BE2C (cell line): Measurements from ENCODE around the gene GIT1.

Source experiments
- DNase-seq: peaks from one replicate; pipeline ENCODE4 v3.0.0-alpha.2; 2020
- H3K27me3 ChIP-seq: fragments of 250-450 bp; sonication (Bioruptor Pico); 2 replicates; pipeline ENCODE4 v1.5.1; 2020; ENCODE audit warnings: mild to moderate bottlenecking
- H3K36me3 ChIP-seq: fragments of 250-450 bp; sonication (Bioruptor Pico); 2 replicates; pipeline ENCODE4 v1.5.1; 2020; ENCODE audit warnings: mild to moderate bottlenecking
- H3K4me1 ChIP-seq: fragments of 250-450 bp; sonication (Bioruptor Pico); 2 replicates; pipeline ENCODE4 v1.5.1; 2020
- H3K4me3 ChIP-seq: 2 replicates; pipeline ENCODE4 v1.5.1; 2011; ENCODE audit warnings: low read depth, low read length
- H3K9me3 ChIP-seq: fragments of 250-450 bp; sonication (Bioruptor Pico); 2 replicates; pipeline ENCODE4 v1.5.1; 2020
- TF ChIP-seq, protein P1 (sequence below): IDR thresholded peaks from 2 replicates; pipeline ENCODE4 v1.5.1; 2012; ENCODE audit warnings: mild to moderate bottlenecking, low read depth, low read length

Gene GIT1

DNA sequence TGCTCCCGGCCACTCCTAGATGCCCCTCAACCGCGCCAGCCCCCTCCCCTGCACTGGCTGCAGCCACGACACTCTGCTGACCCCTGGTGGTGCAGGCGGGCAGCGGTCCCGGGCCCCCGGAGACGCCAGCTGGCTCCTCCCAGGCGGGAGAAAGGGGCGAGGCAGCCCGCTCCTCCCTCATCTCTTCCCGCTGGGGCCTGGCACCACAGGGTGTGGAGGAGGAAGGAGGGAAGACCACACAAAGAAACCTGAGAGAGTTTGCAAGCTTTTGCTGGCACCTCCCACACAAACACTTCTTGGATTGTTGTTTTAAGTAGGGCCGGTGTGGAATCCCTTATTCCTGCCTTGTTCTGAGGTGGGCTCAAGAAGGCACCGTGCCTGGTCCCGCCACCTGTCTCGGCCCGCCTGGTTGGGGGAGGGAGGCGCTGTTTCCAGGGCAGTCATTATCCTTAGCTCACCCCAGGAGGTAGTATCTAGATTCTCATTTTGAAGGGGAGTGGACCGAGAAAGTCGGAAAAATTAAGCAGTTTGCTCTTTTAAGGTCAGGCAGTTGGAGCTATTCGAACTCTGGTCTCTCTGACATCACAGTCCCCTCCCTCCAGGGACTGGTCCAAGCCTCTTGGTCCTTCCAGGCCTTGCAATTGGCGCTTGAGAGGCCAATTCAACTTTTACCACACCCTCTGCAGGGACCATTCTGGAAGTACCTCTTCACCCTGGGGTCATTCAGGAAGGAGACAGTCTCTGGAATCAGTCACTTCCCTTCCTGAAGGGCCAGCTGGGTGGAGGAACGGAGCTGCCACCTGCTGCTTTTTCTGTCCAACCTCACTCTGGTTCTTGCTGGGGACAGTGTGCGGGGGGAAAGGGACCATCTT, 2.5 kb upstream of the GIT1 start:
- Histone ChIP-seq H3K4me1 (peaks cover 18% of the 10 kb centered on the region), H3K9me3 (no peaks in the 10 kb centered on the region), H3K4me3 (peak overlapping the region; percentile 62), H3K36me3 (no peaks in the 10 kb centered on the region), H3K27me3 (no peaks in the 10 kb centered on the region)
- TF ChIP-seq, protein P1, sequence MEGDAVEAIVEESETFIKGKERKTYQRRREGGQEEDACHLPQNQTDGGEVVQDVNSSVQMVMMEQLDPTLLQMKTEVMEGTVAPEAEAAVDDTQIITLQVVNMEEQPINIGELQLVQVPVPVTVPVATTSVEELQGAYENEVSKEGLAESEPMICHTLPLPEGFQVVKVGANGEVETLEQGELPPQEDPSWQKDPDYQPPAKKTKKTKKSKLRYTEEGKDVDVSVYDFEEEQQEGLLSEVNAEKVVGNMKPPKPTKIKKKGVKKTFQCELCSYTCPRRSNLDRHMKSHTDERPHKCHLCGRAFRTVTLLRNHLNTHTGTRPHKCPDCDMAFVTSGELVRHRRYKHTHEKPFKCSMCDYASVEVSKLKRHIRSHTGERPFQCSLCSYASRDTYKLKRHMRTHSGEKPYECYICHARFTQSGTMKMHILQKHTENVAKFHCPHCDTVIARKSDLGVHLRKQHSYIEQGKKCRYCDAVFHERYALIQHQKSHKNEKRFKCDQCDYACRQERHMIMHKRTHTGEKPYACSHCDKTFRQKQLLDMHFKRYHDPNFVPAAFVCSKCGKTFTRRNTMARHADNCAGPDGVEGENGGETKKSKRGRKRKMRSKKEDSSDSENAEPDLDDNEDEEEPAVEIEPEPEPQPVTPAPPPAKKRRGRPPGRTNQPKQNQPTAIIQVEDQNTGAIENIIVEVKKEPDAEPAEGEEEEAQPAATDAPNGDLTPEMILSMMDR: peak; percentile 76
- peak; percentile 91 for DNase-seq

DNA sequence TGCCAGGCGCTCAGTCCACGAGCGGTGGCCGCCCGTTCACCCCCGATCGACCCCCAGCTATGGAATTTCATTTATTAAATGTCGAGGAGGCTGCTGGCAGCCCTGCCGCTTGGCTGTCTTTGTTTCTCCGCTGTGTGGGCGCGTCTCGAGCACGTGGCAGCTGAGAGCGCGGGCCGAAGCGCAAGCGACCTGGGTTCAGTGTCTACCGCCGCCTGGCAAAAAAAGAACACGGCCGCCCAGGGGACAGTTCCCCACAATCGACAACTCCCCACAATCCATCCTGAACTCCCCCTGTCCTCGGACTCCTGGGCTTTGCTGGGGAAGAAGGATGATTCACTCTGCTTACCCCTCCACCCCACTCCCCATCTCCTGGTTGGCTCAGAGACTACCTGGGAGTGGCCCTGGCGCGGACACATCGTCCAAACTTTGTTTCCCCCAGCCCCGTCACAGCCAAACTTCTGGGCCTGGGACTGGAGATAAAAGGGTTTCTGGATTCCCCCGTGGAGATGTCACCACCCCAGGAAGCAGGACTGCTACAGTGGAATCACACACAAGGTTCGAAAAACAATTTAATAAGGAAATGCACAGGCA, 1.8 kb upstream of the GIT1 start:
- TF ChIP-seq, protein P1: no peak

GRCh38 chr17:29590411-29591145, 1.1 kb upstream of the GIT1 start:
- Histone ChIP-seq H3K9me3 (no peaks in the 10 kb centered on the region), H3K27me3 (no peaks in the 10 kb centered on the region), H3K4me3 (peak overlapping the region; percentile 62), H3K4me1 (peaks cover 14% of the 10 kb centered on the region), H3K36me3 (no peaks in the 10 kb centered on the region)
- DNase-seq: no peak
- TF ChIP-seq, protein P1: no peak

More for the DNA sequence above, 1.8 kb upstream of the GIT1 start:
- peak; percentile 62 for DNase-seq
- Histone ChIP-seq H3K4me3 (peak overlapping the region; percentile 62), H3K27me3 (no peaks in the 10 kb centered on the region), H3K9me3 (no peaks in the 10 kb centered on the region), H3K4me1 (peaks cover 16% of the 10 kb centered on the region), H3K36me3 (no peaks in the 10 kb centered on the region)

DNA sequence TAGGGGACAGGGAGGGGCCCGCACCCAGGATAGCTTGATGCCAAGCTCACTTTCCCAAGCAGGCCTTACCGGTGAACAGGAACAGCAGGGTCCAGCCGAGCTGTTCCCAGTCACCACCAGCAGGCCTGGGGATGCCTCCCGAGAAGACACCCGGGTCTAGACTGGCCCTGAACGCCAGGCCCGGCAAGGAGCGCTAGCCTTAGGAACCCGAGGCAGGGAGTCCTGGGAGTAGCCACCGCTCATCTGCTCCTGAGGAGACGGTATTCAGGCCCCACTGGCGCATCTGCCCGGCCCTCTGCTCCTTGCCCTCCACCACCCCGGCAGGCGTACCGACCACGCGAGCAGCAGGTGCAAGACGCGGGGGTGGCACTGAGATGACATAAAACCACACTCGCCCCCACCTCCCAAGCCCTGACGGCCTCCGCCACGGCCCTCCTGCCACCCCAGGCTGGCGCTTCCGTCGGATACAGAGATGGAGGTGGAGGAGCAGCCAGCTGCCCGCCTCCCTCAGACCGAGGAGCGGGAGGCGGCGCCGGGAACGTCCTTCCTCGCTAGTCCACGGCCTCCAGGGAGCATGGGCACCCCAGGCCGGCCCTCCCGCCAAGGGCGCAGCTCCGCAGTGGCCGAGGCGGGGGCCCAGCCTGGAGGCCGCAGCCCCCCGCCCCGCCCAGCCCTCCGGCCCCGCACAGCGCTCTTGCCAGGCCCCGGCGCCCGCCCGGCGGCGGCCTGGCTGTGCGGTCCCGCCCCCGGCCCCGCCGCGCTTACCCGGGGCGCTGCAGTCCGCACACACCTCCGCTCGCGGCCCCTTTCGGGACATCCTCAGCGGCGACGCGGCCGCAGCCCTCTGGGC, 661 bp downstream of the GIT1 start:
- H3K4me1 ChIP-seq: peaks cover 14% of the 10 kb centered on the region
- no peak for DNase-seq

DNA sequence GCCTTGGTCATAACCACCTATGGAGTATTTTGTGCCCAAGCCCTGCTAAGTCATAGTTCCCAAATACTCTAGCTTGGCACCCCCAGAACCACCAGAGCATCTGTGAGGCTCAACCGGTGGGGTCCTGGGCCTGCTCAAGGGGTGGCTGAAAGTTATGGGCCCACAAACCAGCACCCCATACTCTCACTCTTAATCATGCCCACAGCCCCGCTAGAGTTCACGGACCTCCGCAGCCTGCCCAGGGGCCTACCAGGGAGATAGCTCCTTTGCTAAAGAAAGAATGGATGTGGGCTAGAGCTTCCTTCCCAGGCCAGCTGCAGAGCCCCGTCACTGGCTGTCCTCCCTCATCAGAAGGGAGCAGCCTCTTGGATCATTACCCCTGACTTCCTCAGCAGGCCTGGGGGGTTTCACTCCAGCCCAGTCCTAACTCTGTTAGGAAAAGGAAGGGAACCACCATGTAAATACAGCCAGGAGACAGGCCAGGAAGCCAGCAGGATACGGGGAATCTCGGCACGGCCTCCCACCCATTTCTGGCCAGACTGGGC, 1.4 kb downstream of the GIT1 start:
- Histone ChIP-seq H3K36me3 (peaks cover 2% of the 10 kb centered on the region; the same call in 1 of the 2 replicates), H3K4me1 (peaks cover 14% of the 10 kb centered on the region), H3K9me3 (no peaks in the 10 kb centered on the region), H3K27me3 (no peaks in the 10 kb centered on the region), H3K4me3 (peak overlapping the region; percentile 66)
- TF ChIP-seq, protein P1: no peak
- no peak for DNase-seq

More for the DNA sequence above, 661 bp downstream of the GIT1 start:
- Histone ChIP-seq H3K9me3 (no peaks in the 10 kb centered on the region), H3K4me3 (peak overlapping the region; percentile 66), H3K27me3 (no peaks in the 10 kb centered on the region), H3K36me3 (no peaks in the 10 kb centered on the region)
- TF ChIP-seq, protein P1: no peak
